H9 (cell line): ENCODE results near the gene IL16. TPM values are rescaled to one million over a fixed set of nuclear protein-coding genes. Genes with fewer than 3 reads are reported as not detected.

Experiments
- DNase-seq: peaks from one replicate; pipeline ENCODE4 v3.0.0-alpha.2; 2017
- H2AFZ ChIP-seq: one replicate; pipeline ENCODE4 v1.6.1; 2013; ENCODE audit warnings: mild to moderate bottlenecking, low read length, control low read depth, moderate library complexity
- H2AK5ac ChIP-seq: 2 replicates; pipeline ENCODE4 v1.6.1; 2013; ENCODE audit warnings: low read length, control low read depth, mixed read lengths; ENCODE audit not compliant: insufficient read length
- H2BK120ac ChIP-seq: one replicate; pipeline ENCODE4 v1.6.1; 2013; ENCODE audit warnings: low read depth, mild to moderate bottlenecking, low read length, control low read depth, inconsistent platforms; ENCODE audit not compliant: poor library complexity, severe bottlenecking
- H2BK12ac ChIP-seq: 2 replicates; pipeline ENCODE4 v1.6.1; 2013; ENCODE audit warnings: low read length, control low read depth, mixed read lengths, low read depth; ENCODE audit not compliant: insufficient read length
- H2BK15ac ChIP-seq: 2 replicates; pipeline ENCODE4 v1.6.1; 2013; ENCODE audit warnings: low read depth, low read length, control low read depth
- H2BK20ac ChIP-seq: one replicate; pipeline ENCODE4 v1.6.1; 2013; ENCODE audit warnings: low read depth, mild to moderate bottlenecking, low read length, control low read depth, inconsistent platforms; ENCODE audit not compliant: poor library complexity, severe bottlenecking
- H2BK5ac ChIP-seq: 2 replicates; pipeline ENCODE4 v1.6.1; 2013; ENCODE audit warnings: low read length, control low read depth, mixed read lengths; ENCODE audit not compliant: insufficient read length
- H3K14ac ChIP-seq: 2 replicates; pipeline ENCODE4 v1.6.1; 2013; ENCODE audit warnings: low read length, control low read depth; ENCODE audit not compliant: insufficient read depth
- H3K18ac ChIP-seq: 2 replicates; pipeline ENCODE4 v1.6.1; 2013; ENCODE audit warnings: low read depth, mild to moderate bottlenecking, mixed read lengths, low read length, control low read depth; ENCODE audit not compliant: insufficient read length
- H3K23ac ChIP-seq: 2 replicates; pipeline ENCODE4 v1.6.1; 2013; ENCODE audit warnings: low read length, control low read depth, mixed read lengths, low read depth; ENCODE audit not compliant: insufficient read length
- H3K23me2 ChIP-seq: 2 replicates; pipeline ENCODE4 v1.6.1; 2013; ENCODE audit warnings: low read depth, mild to moderate bottlenecking, mixed read lengths, low read length, control low read depth; ENCODE audit not compliant: insufficient read length, poor library complexity, severe bottlenecking
- H3K27ac ChIP-seq: 2 replicates; pipeline ENCODE4 v1.5.1; 2013; ENCODE audit warnings: low read length, control low read depth, mixed read lengths, low read depth; ENCODE audit not compliant: insufficient read length
- H3K27me3 ChIP-seq: 2 replicates; pipeline ENCODE4 v1.6.1; 2013; ENCODE audit warnings: low read length, control low read depth, inconsistent platforms; ENCODE audit not compliant: insufficient read depth
- H3K4ac ChIP-seq: 2 replicates; pipeline ENCODE4 v1.6.1; 2013; ENCODE audit warnings: low read depth, mild to moderate bottlenecking, control low read depth, inconsistent platforms, low read length, moderate library complexity
- H3K4me1 ChIP-seq: 2 replicates; pipeline ENCODE4 v1.6.1; 2013; ENCODE audit warnings: low read length, control low read depth, inconsistent platforms; ENCODE audit not compliant: insufficient read depth
- H3K4me2 ChIP-seq: 2 replicates; pipeline ENCODE4 v1.6.1; 2013; ENCODE audit warnings: low read length, control low read depth, mixed read lengths; ENCODE audit not compliant: insufficient read length, insufficient read depth
- H3K56ac ChIP-seq: 2 replicates; pipeline ENCODE4 v1.6.1; 2013; ENCODE audit warnings: low read depth, mild to moderate bottlenecking, mixed read lengths, low read length, control low read depth; ENCODE audit not compliant: insufficient read length
- H3K79me1 ChIP-seq: 2 replicates; pipeline ENCODE4 v1.6.1; 2013; ENCODE audit warnings: low read depth, mild to moderate bottlenecking, moderate library complexity, low read length, control low read depth, inconsistent platforms; ENCODE audit not compliant: insufficient read depth, poor library complexity, severe bottlenecking
- H3K79me2 ChIP-seq: 2 replicates; pipeline ENCODE4 v1.6.1; 2013; ENCODE audit warnings: low read length, control low read depth, inconsistent platforms; ENCODE audit not compliant: insufficient read depth
- H3K9ac ChIP-seq: 2 replicates; pipeline ENCODE4 v1.6.1; 2013; ENCODE audit warnings: low read length, control low read depth, mixed read lengths; ENCODE audit not compliant: insufficient read length; ENCODE audit errors: extremely low read depth
- H3K9me3 ChIP-seq: one replicate; pipeline ENCODE4 v1.6.1; 2013; ENCODE audit warnings: low read depth, low read length, inconsistent platforms; ENCODE audit not compliant: control insufficient read depth
- H3T11ph ChIP-seq: one replicate; pipeline ENCODE4 v1.6.1; 2013; ENCODE audit warnings: mild to moderate bottlenecking, low read length, control low read depth, inconsistent platforms
- H4K20me1 ChIP-seq: one replicate; pipeline ENCODE4 v1.6.1; 2013; ENCODE audit not compliant: control insufficient read depth, insufficient read length, insufficient read depth
- H4K5ac ChIP-seq: 2 replicates; pipeline ENCODE4 v1.6.1; 2013; ENCODE audit warnings: low read depth, mild to moderate bottlenecking, mixed read lengths, low read length, control low read depth; ENCODE audit not compliant: insufficient read length
- H4K8ac ChIP-seq: replicated peaks from 2 replicates; pipeline ENCODE4 v1.6.1; 2013; ENCODE audit warnings: low read length, control low read depth, mixed read lengths, low read depth; ENCODE audit not compliant: insufficient read length
- H4K91ac ChIP-seq: 2 replicates; pipeline ENCODE4 v1.6.1; 2013; ENCODE audit warnings: low read depth, mild to moderate bottlenecking, moderate library complexity, mixed read lengths, low read length, control low read depth; ENCODE audit not compliant: insufficient read length
- H3K27ac Mint-ChIP-seq, 3 experiments: 2 replicates in 2 of 3; 3 replicates in 1 of 3; pipeline ENCODE4 v1.8.0; 2020 to 2021; ENCODE audit warnings: mixed read lengths in 3 of 3, mild to moderate bottlenecking in 1 of 3, moderate library complexity in 1 of 3
- H3K27me3 Mint-ChIP-seq: 2 replicates; pipeline ENCODE4 v1.8.0; 2021; ENCODE audit warnings: low read depth, mild to moderate bottlenecking, moderate library complexity, mixed read lengths
- H3K36me3 Mint-ChIP-seq, 3 experiments: 2 replicates in 2 of 3; 3 replicates in 1 of 3; pipeline ENCODE4 v1.8.0; 2020 to 2021; ENCODE audit warnings: low read depth in 3 of 3, mixed read lengths in 3 of 3; ENCODE audit not compliant: insufficient read depth in 1 of 3
- H3K4me1 Mint-ChIP-seq, 2 experiments: 2 replicates each; pipeline ENCODE4 v1.8.0; 2020; ENCODE audit warnings: mixed read lengths in 2 of 2
- H3K4me3 Mint-ChIP-seq, 2 experiments: 2 replicates in 1 of 2; 3 replicates in 1 of 2; pipeline ENCODE4 v1.8.0; 2020 to 2021; ENCODE audit warnings: mild to moderate bottlenecking in 2 of 2, mixed read lengths in 2 of 2, moderate library complexity in 1 of 2
- H3K9me3 Mint-ChIP-seq, 2 experiments: 2 replicates in 1 of 2; 3 replicates in 1 of 2; pipeline ENCODE4 v1.8.0; 2020; ENCODE audit warnings: mild to moderate bottlenecking in 2 of 2, mixed read lengths in 2 of 2, moderate library complexity in 1 of 2
- CTCF ChIP-seq: fragments of 200-600 bp; sonication (generic); conservative IDR thresholded peaks from 3 replicates; pipeline ENCODE4 v1.8.0; 2021; ENCODE audit warnings: antibody characterized with exemption, mild to moderate bottlenecking
- total RNA-seq: library from RNA; stranded (reverse); gene quantifications from 2 replicates; pipeline ENCODE4 v1.2.1, GENCODE V29; 2021

IL16 gene
- total RNA-seq, 1 experiment from 2014 or later, result 0.28 TPM

DNA sequence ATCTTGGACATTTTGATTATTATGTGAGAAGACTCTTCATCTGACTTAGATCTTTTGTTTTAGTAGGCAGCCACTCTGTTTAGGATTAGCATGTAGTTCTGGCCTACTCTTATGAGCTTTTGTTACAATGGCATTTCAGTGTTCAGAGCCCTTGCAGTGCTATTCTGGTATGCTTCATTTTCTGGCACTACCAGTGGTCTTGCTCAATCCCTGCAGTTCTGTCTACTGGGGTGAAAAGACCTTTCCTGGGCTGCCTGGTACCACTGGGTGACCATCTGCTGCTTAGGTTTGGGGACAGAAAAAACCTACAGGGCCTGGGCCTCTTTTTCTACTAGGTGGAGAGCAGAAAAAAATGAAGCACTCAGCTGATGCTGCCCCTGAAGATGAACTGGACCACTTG, 42.5 kb downstream of the IL16 start:
- Histone ChIP-seq H2BK120ac (no peak overlapping the region), H3K4me2 (no peak overlapping the region), H3T11ph (no peak overlapping the region), H3K23ac (no peak overlapping the region), H4K5ac (no peak overlapping the region), H3K9me3 (no peaks in the 10 kb centered on the region), H2AK5ac (no peak overlapping the region), H2BK5ac (no peak overlapping the region), H3K56ac (no peak overlapping the region), H4K8ac (no peak overlapping the region), H2BK12ac (no peak overlapping the region), H2AFZ (no peak overlapping the region), H3K23me2 (no peaks in the 10 kb centered on the region), H3K14ac (no peak overlapping the region), H3K4me1 (no peaks in the 10 kb centered on the region), H2BK15ac (no peak overlapping the region), H4K20me1 (no peaks in the 10 kb centered on the region), H3K27me3 (no peaks in the 10 kb centered on the region), H3K4ac (no peak overlapping the region), H3K79me1 (no peaks in the 10 kb centered on the region), H3K27ac (no peak overlapping the region), H3K18ac (no peak overlapping the region), H3K79me2 (no peaks in the 10 kb centered on the region), H3K9ac (no peak overlapping the region), H2BK20ac (no peak overlapping the region), H4K91ac (no peak overlapping the region)
- no peak for DNase-seq
- H3K4me1 Mint-ChIP-seq, result no peaks in the 10 kb centered on the region
- no peak overlapping the region for H3K27ac Mint-ChIP-seq
- no peak overlapping the region for H3K4me3 Mint-ChIP-seq
- H3K27me3 Mint-ChIP-seq, result no peaks in the 10 kb centered on the region; the same call in 1 of the 2 replicates
- no peaks in the 10 kb centered on the region for H3K36me3 Mint-ChIP-seq
- peaks cover 3 to 14% of the 10 kb centered on the region in 2 experiments; a peak in 4 of 5 replicates for H3K9me3 Mint-ChIP-seq
- no peak for TF ChIP-seq CTCF
